Epithelial cell of esophagus (primary cell): ENCODE data around the gene MAPK1.
"Not testable (repeated sequence)": the region's sequence is repeated elsewhere in the genome, so short reads cannot be mapped to it uniquely, and the experiment has no call there.

Experiments used
- DNase-seq: peaks from one replicate; pipeline ENCODE4 v3.0.0; 2010; ENCODE audit warnings: low read depth
- H3K4me3 ChIP-seq: 2 replicates; pipeline ENCODE4 v1.5.1; 2011; ENCODE audit warnings: mild to moderate bottlenecking, low read length, control low read depth
- TF ChIP-seq, protein P1 (sequence below): IDR thresholded peaks from 2 replicates; pipeline ENCODE4 v1.5.1; 2011; ENCODE audit warnings: low read depth, mild to moderate bottlenecking, low read length, control low read depth, inconsistent platforms; ENCODE audit not compliant: insufficient read depth; ENCODE audit errors: missing control alignments

The MAPK1 gene

DNA sequence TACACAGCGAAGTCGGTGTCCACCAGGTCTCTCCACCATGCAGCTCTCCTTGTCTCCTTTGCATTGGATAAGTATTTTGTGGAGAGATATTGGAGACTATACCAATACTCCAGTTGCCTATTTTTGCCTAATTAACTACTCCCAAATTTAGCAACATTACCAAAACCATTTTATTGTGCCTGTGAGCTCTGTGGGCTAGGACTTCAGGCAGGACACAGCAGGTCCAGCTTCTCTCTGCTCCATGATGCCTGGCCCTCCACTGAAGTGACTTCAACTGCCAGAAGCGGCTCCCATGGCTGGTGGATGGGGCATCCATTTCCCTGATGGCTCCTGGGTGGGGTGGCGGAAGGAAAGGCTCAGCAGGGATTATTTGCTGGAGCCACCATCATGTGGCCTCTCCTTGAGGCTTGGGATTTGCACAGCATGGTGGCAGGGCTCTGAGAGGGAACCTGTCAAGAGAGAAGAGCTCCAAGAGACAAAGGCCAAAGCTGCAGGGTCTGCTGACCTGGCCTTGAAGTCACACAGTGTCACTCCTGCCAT, 36.9 kb upstream of the MAPK1 start:
- no peak for DNase-seq
- TF ChIP-seq, protein P1, sequence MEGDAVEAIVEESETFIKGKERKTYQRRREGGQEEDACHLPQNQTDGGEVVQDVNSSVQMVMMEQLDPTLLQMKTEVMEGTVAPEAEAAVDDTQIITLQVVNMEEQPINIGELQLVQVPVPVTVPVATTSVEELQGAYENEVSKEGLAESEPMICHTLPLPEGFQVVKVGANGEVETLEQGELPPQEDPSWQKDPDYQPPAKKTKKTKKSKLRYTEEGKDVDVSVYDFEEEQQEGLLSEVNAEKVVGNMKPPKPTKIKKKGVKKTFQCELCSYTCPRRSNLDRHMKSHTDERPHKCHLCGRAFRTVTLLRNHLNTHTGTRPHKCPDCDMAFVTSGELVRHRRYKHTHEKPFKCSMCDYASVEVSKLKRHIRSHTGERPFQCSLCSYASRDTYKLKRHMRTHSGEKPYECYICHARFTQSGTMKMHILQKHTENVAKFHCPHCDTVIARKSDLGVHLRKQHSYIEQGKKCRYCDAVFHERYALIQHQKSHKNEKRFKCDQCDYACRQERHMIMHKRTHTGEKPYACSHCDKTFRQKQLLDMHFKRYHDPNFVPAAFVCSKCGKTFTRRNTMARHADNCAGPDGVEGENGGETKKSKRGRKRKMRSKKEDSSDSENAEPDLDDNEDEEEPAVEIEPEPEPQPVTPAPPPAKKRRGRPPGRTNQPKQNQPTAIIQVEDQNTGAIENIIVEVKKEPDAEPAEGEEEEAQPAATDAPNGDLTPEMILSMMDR, result no peak
- no peak overlapping the region for H3K4me3 ChIP-seq

DNA sequence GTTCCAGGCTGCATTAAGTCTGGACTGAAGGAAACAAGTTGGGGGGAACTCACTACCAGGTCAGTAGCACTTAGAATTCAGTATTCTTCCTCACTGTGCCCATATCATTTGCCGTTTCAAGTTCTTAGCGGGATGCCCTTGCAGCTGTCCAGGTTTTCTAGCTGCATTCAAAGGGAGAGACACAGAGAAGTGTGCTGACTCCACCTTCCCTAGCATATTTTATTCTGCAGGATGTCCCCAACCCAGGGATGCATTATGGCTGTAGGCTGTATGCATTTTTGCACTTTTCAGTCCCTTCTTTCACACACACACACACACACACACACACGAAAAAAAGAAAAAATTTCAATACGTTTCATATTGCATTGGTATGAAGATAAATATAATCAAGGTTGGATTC, 35.8 kb upstream of the MAPK1 start:
- no peak for DNase-seq

DNA sequence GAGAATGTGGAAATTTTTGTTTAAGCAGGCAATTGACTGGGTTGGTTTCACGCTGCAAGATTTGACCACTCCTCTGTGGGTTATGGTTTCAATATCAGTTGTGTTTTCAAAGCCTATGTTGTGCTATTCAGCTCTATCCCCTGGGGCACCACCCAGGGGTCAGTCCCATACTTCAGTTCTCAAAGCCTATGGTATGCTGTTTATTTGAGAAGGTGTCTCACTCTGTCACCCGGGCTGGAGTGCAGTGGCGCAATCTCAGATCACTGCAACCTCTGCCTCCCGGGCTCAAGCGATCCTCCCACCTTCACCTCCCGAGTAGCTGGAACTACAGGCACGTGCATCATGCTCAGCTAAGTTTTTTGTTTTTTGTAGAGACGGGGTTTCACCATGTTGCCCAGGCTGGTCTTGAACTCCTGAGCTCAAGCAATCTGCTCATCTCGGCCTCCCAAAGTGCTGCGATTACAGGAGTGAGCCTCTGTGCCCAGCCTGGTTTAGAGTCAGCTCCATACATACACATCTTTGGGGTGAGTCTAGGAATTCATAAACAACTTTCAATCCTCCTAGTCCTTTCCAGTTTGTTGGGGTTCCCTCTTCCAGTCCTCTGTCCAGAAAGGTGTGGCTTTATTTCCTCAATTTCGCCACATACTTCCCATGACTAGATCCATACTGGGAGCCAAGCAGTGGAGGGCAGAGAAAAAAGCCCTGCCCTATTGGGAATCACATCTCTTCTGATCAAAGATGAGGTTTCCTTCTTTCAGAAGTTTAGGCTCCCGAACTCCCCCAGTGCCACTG, 35.0 kb upstream of the MAPK1 start:
- no peak for DNase-seq
- TF ChIP-seq, protein P1, result no peak
- no peak overlapping the region for H3K4me3 ChIP-seq

More for the DNA sequence above, 35.8 kb upstream of the MAPK1 start:
- no peak overlapping the region for H3K4me3 ChIP-seq
- TF ChIP-seq, protein P1, result no peak

DNA sequence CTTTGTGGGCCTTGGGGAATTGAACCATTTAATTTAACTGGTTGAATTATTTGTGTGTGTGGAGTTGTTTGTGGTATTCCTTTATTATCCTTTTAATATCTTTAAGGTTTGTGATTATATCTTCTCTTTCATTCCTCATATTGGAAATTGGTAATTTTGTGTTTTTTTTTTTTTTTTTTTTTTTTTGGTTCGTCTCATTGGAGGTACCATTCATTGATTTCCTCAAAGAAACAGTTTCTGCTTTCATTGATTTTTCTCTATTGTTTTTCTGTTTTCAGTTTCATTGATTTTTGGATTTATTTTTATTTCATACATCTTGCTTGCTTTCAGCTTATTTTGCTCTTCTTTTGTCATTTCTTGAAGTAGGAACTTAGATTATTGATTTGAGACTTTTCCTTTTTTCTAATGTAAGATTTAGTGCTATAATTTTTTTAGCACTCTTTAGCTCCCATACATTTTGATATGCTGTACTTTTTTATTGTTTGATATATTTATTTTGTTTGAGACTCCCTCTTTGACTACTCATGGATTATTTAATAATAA, 31.0 kb upstream of the MAPK1 start:
- H3K4me3 ChIP-seq, result no peak overlapping the region
- no peak for DNase-seq
- TF ChIP-seq, protein P1, result no peak

DNA sequence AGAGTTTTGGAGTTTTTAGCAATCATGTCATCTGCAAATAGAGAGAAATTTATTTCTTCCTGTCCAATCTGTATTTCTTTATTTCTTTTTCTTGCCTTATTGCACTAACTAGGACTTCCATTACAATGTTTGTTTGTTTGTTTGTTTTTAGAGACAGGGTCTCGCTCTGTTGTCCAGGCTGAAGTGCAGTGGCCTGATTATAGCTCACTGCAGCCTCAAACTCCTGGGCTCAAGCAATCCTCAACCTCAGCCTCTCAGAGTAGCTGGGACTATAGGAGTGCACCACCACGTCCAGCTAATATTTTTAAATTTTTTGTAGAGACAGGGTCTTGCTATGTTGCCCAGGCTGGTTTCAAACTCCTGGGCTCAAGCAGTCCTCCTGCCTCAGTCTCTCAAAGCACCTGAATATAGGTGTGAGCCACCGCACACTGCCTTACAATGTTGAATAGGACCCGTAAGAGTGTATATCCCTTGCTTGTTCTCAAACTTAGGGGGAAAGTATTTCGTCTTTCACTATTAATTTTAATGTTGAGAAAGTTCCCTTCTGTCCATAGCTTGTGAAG, 29.6 kb upstream of the MAPK1 start:
- DNase-seq, result no peak
- no peak overlapping the region for H3K4me3 ChIP-seq
- TF ChIP-seq, protein P1, result no peak

DNA sequence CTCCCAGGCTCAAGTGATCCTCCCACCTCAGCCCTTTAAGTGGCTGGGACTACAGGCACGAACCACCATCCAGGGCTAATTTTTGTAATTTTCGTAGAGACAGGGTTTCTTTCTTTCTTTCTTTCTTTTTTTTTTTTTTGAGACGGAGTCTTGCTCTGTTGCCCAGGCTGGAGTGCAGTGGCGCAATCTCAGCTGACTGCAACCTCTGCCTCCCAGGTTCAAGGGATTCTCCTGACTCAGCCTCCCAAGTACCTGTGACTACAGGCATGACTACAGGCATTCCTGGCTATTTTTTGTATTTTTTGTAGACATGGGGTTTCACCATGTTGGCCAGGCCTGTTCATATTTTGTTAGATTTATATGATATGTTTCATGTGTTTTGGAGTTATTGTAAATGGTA, 28.8 kb upstream of the MAPK1 start:
- not testable (repeated sequence) for DNase-seq, H3K4me3 ChIP-seq

DNA sequence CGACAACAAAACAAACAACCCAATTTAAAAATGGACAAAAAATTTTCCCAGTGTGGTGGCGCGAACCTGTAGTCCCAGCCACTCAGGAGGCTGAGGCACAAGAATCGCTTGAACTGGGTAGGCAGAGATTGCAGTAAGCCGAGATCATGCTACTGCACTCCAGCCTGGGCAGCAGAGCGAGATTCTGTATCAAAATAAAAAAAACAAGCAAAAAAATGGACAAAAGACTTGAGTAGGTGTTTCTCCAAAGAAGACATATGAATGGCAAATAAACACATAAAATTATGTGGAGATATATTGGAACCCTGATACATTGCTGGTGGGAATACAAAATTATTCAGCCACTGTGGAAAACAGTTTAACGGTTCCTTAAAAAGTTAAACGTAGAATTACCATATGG, 27.4 kb upstream of the MAPK1 start:
- no peak overlapping the region for H3K4me3 ChIP-seq
- TF ChIP-seq, protein P1, result no peak
- no peak for DNase-seq
